ENCODE measurements around the gene ZNF184. TPM values are rescaled to one million over a fixed set of nuclear protein-coding genes. Genes with fewer than 3 reads are reported as not detected.

Gene ZNF184
- total and polyA plus RNA-seq, 2 donors (not counting 1 experiment from before 2014, with no cell fraction given) = 5.2 to 9.4 TPM

- H3K36me3 ChIP-seq (ENCODE audit: control insufficient read depth, insufficient read depth, low read length) = no peaks in the 10 kb centered on the region
- H3K27ac ChIP-seq (ENCODE audit: insufficient read depth, low read length) = no peak overlapping the region
- no peak overlapping the region for H2AFZ ChIP-seq (ENCODE audit: low read length)
- DNase-seq (ENCODE audit: low read depth in 2 of 2) = no peak
- H3K9me3 ChIP-seq (ENCODE audit: control insufficient read depth, insufficient read depth, low read depth, low read length) = no peaks in the 10 kb centered on the region
- peaks cover 4% of the 10 kb centered on the region for H3K4me1 ChIP-seq (ENCODE audit: control insufficient read depth, extremely low read depth, insufficient read depth, low read length)
- peaks cover 2% of the 10 kb centered on the region for H3K79me2 ChIP-seq (ENCODE audit: control insufficient read depth, insufficient read depth, low read length)
- H3K27me3 ChIP-seq (ENCODE audit: control insufficient read depth, insufficient read depth, low read length) = no peaks in the 10 kb centered on the region
- no peak for TF ChIP-seq EZH2 (IDR thresholded peaks at IDR 0.05; ENCODE audit: low read length, missing control alignments)
- TF ChIP-seq CTCF (conservative IDR thresholded peaks at IDR 0.05 in 1 of 2, IDR thresholded peaks at IDR 0.05 in 1 of 2; ENCODE audit: low read depth in 1 of 2, low read length in 2 of 2) = no peak
- no peak overlapping the region for H3K9ac ChIP-seq (ENCODE audit: insufficient read depth, low read length)
- H4K20me1 ChIP-seq (ENCODE audit: control insufficient read depth, extremely low read depth, insufficient read depth, low read length) = no peaks in the 10 kb centered on the region
- H3K4me2 ChIP-seq (ENCODE audit: extremely low read depth, insufficient read depth, low read length) = no peak overlapping the region
- H3K4me3 ChIP-seq (replicated peaks in 1 of 4; ENCODE audit: control extremely low read depth in 1 of 4, insufficient read depth in 1 of 4, low read depth in 3 of 4, low read length in 4 of 4) = no peak overlapping the region
Measured at GRCh38 chr6:27476090-27476489, 3.2 kb upstream of the ZNF184 start.

DNA sequence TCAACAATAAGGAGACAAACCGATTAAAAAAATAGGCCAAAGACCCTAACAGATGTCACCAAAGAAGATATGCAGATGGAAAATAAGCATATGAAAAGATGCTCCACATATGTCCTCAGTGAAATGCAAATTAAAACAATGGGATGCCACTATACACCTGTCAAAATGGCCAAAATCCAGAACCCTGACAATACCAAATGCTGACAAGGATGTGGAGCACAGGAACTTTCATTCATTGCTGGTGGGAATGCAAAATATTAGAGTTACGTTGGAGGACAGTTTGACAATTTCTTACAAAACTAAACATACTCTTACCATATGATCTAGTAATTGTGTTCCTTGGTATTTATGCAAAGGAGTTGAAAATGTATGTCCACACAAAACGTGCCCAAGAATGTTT lies 1.8 kb upstream of the ZNF184 start:
- Histone ChIP-seq H3K27me3 (ENCODE audit: control insufficient read depth, insufficient read depth, low read length) (no peaks in the 10 kb centered on the region), H3K4me2 (ENCODE audit: extremely low read depth, insufficient read depth, low read length) (no peak overlapping the region), H3K79me2 (ENCODE audit: control insufficient read depth, insufficient read depth, low read length) (peaks cover 2% of the 10 kb centered on the region), H3K9ac (ENCODE audit: insufficient read depth, low read length) (no peak overlapping the region), H3K4me1 (ENCODE audit: control insufficient read depth, extremely low read depth, insufficient read depth, low read length) (peaks cover 4% of the 10 kb centered on the region), H3K27ac (ENCODE audit: insufficient read depth, low read length) (no peak overlapping the region), H3K4me3 (replicated peaks in 1 of 4; ENCODE audit: control extremely low read depth in 1 of 4, insufficient read depth in 1 of 4, low read depth in 3 of 4, low read length in 4 of 4) (no peak overlapping the region), H4K20me1 (ENCODE audit: control insufficient read depth, extremely low read depth, insufficient read depth, low read length) (no peaks in the 10 kb centered on the region), H3K9me3 (ENCODE audit: control insufficient read depth, insufficient read depth, low read depth, low read length) (no peaks in the 10 kb centered on the region), H3K36me3 (ENCODE audit: control insufficient read depth, insufficient read depth, low read length) (no peaks in the 10 kb centered on the region), H2AFZ (ENCODE audit: low read length) (no peak overlapping the region)
- DNase-seq (ENCODE audit: low read depth in 2 of 2) = no peak
- no peak for TF ChIP-seq CTCF (conservative IDR thresholded peaks at IDR 0.05 in 1 of 2, IDR thresholded peaks at IDR 0.05 in 1 of 2; ENCODE audit: low read depth in 1 of 2, low read length in 2 of 2)
- no peak for TF ChIP-seq EZH2 (IDR thresholded peaks at IDR 0.05; ENCODE audit: low read length, missing control alignments)

- H3K79me2 ChIP-seq (ENCODE audit: control insufficient read depth, insufficient read depth, low read length) = peaks cover 2% of the 10 kb centered on the region
- no peak overlapping the region for H3K4me2 ChIP-seq (ENCODE audit: extremely low read depth, insufficient read depth, low read length)
- H3K27me3 ChIP-seq (ENCODE audit: control insufficient read depth, insufficient read depth, low read length) = no peaks in the 10 kb centered on the region
- H2AFZ ChIP-seq (ENCODE audit: low read length) = no peak overlapping the region
- no peaks in the 10 kb centered on the region for H3K9me3 ChIP-seq (ENCODE audit: control insufficient read depth, insufficient read depth, low read depth, low read length)
- DNase-seq (ENCODE audit: low read depth in 2 of 2) = no peak
- TF ChIP-seq EZH2 (IDR thresholded peaks at IDR 0.05; ENCODE audit: low read length, missing control alignments) = no peak
- TF ChIP-seq CTCF (conservative IDR thresholded peaks at IDR 0.05 in 1 of 2, IDR thresholded peaks at IDR 0.05 in 1 of 2; ENCODE audit: low read depth in 1 of 2, low read length in 2 of 2) = no peak
- H3K4me1 ChIP-seq (ENCODE audit: control insufficient read depth, extremely low read depth, insufficient read depth, low read length) = peaks cover 4% of the 10 kb centered on the region
- H3K9ac ChIP-seq (ENCODE audit: insufficient read depth, low read length) = no peak overlapping the region
- H3K4me3 ChIP-seq (replicated peaks in 1 of 4; ENCODE audit: control extremely low read depth in 1 of 4, insufficient read depth in 1 of 4, low read depth in 3 of 4, low read length in 4 of 4) = no peak overlapping the region
- H3K27ac ChIP-seq (ENCODE audit: insufficient read depth, low read length) = no peak overlapping the region
- no peaks in the 10 kb centered on the region for H4K20me1 ChIP-seq (ENCODE audit: control insufficient read depth, extremely low read depth, insufficient read depth, low read length)
- no peaks in the 10 kb centered on the region for H3K36me3 ChIP-seq (ENCODE audit: control insufficient read depth, insufficient read depth, low read length)
Measured at GRCh38 chr6:27474172-27474465, 1.2 kb upstream of the ZNF184 start.
